SK-N-MC (cell line): ENCODE data around the gene SMG9.

Experiments
- DNase-seq: peaks from one replicate; pipeline ENCODE4 v3.0.0-alpha.2; 2011; ENCODE audit warnings: low read depth, low spot score
- H3K27ac ChIP-seq: fragments of 200-600 bp; sonication (generic); 2 replicates; pipeline ENCODE4 v1.5.1; 2016; ENCODE audit warnings: mixed run types
- H3K36me3 ChIP-seq: fragments of 200-600 bp; sonication (generic); 2 replicates; pipeline ENCODE4 v1.6.1; 2017; ENCODE audit warnings: antibody characterized with exemption, low read length, mixed read lengths; ENCODE audit not compliant: insufficient read depth
- H3K4me3 ChIP-seq: fragments of 200-600 bp; sonication (generic); 2 replicates; pipeline ENCODE4 v1.5.1; 2016
- H3K9ac ChIP-seq: fragments of 200-600 bp; sonication (generic); 2 replicates; pipeline ENCODE4 v1.8.0; 2017; ENCODE audit warnings: mixed run types, mixed read lengths; ENCODE audit not compliant: insufficient read length
- H3K9me3 ChIP-seq: fragments of 200-600 bp; sonication (generic); 2 replicates; pipeline ENCODE4 v1.6.1; 2017; ENCODE audit warnings: low read depth, mild to moderate bottlenecking, antibody characterized with exemption, low read length, moderate library complexity, mixed read lengths
- EZH2 ChIP-seq: fragments of 200-600 bp; sonication (generic); IDR thresholded peaks from one replicate; pipeline ENCODE4 v1.6.1; 2017; ENCODE audit warnings: antibody characterized with exemption
- FOXP2 ChIP-seq: optimal IDR thresholded peaks from 2 replicates; pipeline ENCODE3; 2011; ENCODE audit warnings: mild to moderate bottlenecking, moderate library complexity; ENCODE audit not compliant: insufficient read depth; ENCODE audit errors: extremely low read length, control extremely low read depth
- POLR2AphosphoS5 ChIP-seq: IDR thresholded peaks from 2 replicates; pipeline ENCODE4 v1.6.1; 2012; ENCODE audit warnings: mild to moderate bottlenecking, low read depth, low read length, borderline replicate concordance

The SMG9 gene

GRCh38 chr19:43681821-43682220 lies 72.9 kb downstream of the SMG9 start:
- TF ChIP-seq FOXP2 (no peak), POLR2AphosphoS5 (no peak), EZH2 (no peak)

GRCh38 chr19:43678512-43679261 lies 76.1 kb downstream of the SMG9 start:
- no peak for DNase-seq
- no peak overlapping the region for H3K27ac ChIP-seq
- H3K36me3 ChIP-seq = no peaks in the 10 kb centered on the region
- no peaks in the 10 kb centered on the region for H3K9me3 ChIP-seq
- H3K9ac ChIP-seq = no peak overlapping the region
- no peak overlapping the region for H3K4me3 ChIP-seq
- TF ChIP-seq FOXP2 (no peak), POLR2AphosphoS5 (no peak), EZH2 (no peak)

More at GRCh38 chr19:43681821-43682220, 72.9 kb downstream of the SMG9 start:
- Histone ChIP-seq H3K9ac (no peak overlapping the region), H3K9me3 (no peaks in the 10 kb centered on the region), H3K4me3 (no peak overlapping the region), H3K27ac (no peak overlapping the region), H3K36me3 (no peaks in the 10 kb centered on the region)
- no peak for DNase-seq
